Activated CD8-positive, alpha-beta memory T cell treated with anti-CD3 and anti-CD28 coated beads for 4 hours (primary cell): Measurements from ENCODE around the gene ZDHHC4.
"Not testable (repeated sequence)": the region's sequence is repeated elsewhere in the genome, so short reads cannot be mapped to it uniquely, and the experiment has no call there.

ENCODE experiments used
- DNase-seq, 2 donors: peaks; one replicate each; pipeline ENCODE4 v3.0.0-alpha.2; 2020; ENCODE audit warnings: low read depth in 2 of 2

ZDHHC4 gene

GRCh38 chr7:6634971-6635370 is 57.7 kb downstream of the ZDHHC4 start:
- not testable (repeated sequence) for DNase-seq

DNA sequence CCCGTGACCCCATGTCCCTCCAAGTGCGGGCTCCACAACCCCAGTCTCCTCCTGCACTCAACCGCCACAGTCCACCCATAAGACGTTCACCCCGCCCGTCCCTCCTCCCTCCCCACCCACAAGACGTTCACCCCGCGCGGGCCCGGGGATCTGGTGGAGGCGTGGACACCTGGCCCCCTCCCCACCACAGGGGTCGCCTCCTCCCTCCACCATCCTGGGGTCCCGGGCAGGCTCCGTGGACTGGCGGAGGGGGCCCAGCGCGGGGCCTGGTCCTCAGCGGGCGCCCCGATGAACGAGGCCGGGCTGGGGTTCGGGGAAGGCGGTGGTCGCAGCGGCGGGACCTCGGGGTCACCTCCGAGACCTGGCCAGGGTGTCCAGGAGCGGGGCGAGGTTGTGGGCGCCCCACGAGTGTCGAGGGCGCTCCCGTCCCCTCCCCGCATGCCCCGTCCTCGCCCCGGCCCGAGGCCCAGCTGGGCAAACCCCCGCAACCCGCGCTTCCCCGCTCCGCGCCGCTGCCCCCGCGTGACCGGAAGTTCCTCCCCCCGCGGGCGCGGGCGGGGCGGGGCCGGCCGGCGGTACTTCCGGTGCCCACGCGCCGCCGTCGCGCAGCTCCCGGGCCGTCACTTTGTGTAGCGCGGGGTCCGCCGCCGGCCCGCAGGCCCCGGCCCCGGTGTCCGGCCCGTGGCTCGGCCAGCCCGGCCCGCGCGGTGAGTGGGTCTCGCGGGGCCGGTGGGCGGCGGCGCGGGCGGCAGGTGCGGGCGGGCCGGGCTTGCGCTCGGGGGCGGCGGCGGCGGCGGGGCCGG is 59.7 kb downstream of the ZDHHC4 start, which contains the start of gene ZNF316:
Gene ZNF316, plus strand, starts transcription at position 578 of the 803 bp plus-strand sequence. CDS start 5,092 bp downstream, outside the sequence.
- DNase-seq, result peak; percentile 25 to 28

- peak; percentile 30 to 43 for DNase-seq
Measured at GRCh38 chr7:6637544-6638229, 60.4 kb downstream of the ZDHHC4 start.
